Lower leg skin (tissue), 3 donors: Measurements from ENCODE around the gene PRCP.
"Not testable (repeated sequence)": the region's sequence is repeated elsewhere in the genome, so short reads cannot be mapped to it uniquely, and the experiment has no call there.

ENCODE experiments used
- CTCF ChIP-seq, 3 donors: fragments of 450-650 bp; IDR thresholded peaks; one replicate each; pipeline ENCODE4 v1.5.1; 2016; ENCODE audit warnings: antibody characterized with exemption in 3 of 3, mild to moderate bottlenecking in 3 of 3, moderate library complexity in 2 of 3
- POLR2A ChIP-seq, 2 donors: fragments of 450-650 bp; IDR thresholded peaks; one replicate each; pipeline ENCODE4 v1.6.1; 2016 to 2017; ENCODE audit warnings: antibody characterized with exemption in 2 of 2, mild to moderate bottlenecking in 1 of 2, moderate library complexity in 1 of 2

DNA sequence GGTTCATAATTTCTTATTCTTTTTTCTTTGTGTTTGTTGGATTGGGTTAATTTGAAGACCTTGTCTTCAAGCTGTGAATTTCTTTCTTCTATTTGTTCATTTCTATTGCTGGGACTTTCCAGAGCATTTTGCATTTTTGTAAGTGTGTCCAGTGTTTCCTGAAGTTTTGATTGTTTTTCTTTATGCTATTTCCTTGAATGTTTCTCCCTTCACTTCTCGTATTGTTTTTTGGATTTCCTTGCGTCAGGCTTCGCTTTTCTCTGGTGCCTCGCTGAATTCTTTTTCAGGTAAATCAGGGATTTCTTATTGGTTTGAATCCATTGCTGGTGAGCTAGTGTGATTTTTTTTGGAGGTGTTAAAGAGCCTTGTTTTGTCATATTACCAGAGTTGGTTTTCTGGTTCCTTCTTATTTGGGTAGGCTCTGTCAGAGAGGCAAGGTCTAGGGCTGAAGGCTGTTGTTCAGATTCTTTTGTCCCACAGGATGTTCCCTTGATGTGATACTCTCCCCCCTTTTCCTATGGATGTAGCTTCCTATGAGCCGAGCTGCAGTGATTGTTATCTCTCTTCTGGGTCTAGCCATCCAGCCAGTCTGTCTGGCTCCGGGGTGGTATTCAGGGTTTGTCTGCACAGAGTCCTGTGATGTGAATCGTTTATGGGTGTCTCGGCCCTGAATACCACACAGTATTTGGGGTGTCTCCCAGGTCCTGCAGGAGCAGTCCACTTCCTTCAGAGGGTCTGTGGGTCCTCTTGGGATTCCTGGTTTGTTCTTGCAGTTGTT, 22.4 kb upstream of the PRCP start:
- not testable (repeated sequence) for TF ChIP-seq CTCF, POLR2A (IDR thresholded peaks at IDR 0.05)
